Gastroesophageal sphincter (tissue), 4 donors: ENCODE data around the gene ORM2. TPM values are rescaled to one million over a fixed set of nuclear protein-coding genes. Genes with fewer than 3 reads are reported as not detected.

ENCODE experiments used
- ATAC-seq: fragments of 150-250 bp; one replicate; pipeline ENCODE4 v1.9.1; 2016; ENCODE audit warnings: mild to moderate bottlenecking, moderate library complexity
- H3K27ac ChIP-seq, 4 donors: fragments of 200-600 bp; sonication (generic) in 3 of 4; 1 replicate in 3 of 4; 2 replicates in 1 of 4; pipeline ENCODE4 v1.5.1; 2016 to 2019
- H3K27me3 ChIP-seq: fragments of 200-600 bp; sonication (generic); one replicate; pipeline ENCODE4 v1.5.1; 2019
- H3K36me3 ChIP-seq, 2 donors: fragments of 200-600 bp; sonication (generic); one replicate each; pipeline ENCODE4 v1.5.1; 2019; ENCODE audit warnings: control low read depth in 1 of 2
- H3K4me1 ChIP-seq, 3 donors: fragments of 200-600 bp; sonication (generic); 1 replicate in 2 of 3; 2 replicates in 1 of 3; pipeline ENCODE4 v1.5.1; 2016 to 2019; ENCODE audit warnings: control low read depth in 2 of 3
- H3K4me3 ChIP-seq, 2 donors: fragments of 200-600 bp; sonication (generic); one replicate each; pipeline ENCODE4 v1.5.1; 2019; ENCODE audit warnings: mild to moderate bottlenecking in 1 of 2, moderate library complexity in 1 of 2
- H3K9me3 ChIP-seq, 3 donors: fragments of 200-600 bp; sonication (generic); one replicate each; pipeline ENCODE4 v1.5.1; 2017 to 2019; ENCODE audit warnings: control low read depth in 2 of 3
- CTCF ChIP-seq, 4 experiments: fragments of 200-600 bp in 2 of 4; fragments of 450-650 bp in 2 of 4; sonication (generic) in 1 of 4; IDR thresholded peaks; one replicate each; pipeline ENCODE4 v1.5.1; 2017 to 2019; ENCODE audit warnings: antibody characterized with exemption in 4 of 4, mild to moderate bottlenecking in 2 of 4, moderate library complexity in 2 of 4
- EP300 ChIP-seq: sonication (generic); formaldehyde crosslinking; IDR thresholded peaks from one replicate; pipeline ENCODE4 v1.6.1; 2017; ENCODE audit warnings: antibody characterized with exemption, mild to moderate bottlenecking
- POLR2A ChIP-seq, 2 donors: fragments of 450-650 bp; IDR thresholded peaks; one replicate each; pipeline ENCODE4 v1.6.1; 2017; ENCODE audit warnings: antibody characterized with exemption in 2 of 2, mild to moderate bottlenecking in 2 of 2, moderate library complexity in 1 of 2
- POLR2AphosphoS5 ChIP-seq: sonication (generic); formaldehyde crosslinking; IDR thresholded peaks from one replicate; pipeline ENCODE4 v1.6.1; 2017; ENCODE audit warnings: antibody characterized with exemption
- WGBS, 2 donors: methylation state at CpG; one replicate each; pipeline ENCODE4 v1.1.5; 2018; ENCODE audit warnings: low coverage in 1 of 2; 5-methylcytosine and 5-hydroxymethylcytosine counted together
- total RNA-seq, 4 donors: library from RNA; depleted of rRNA; stranded (reverse); fragments of >200 nt; gene quantifications; one replicate each; pipeline ENCODE4 v1.1.0, GENCODE V29; 2016

Gene ORM2
- total RNA-seq, 4 donors from 2014 or later = not detected

DNA sequence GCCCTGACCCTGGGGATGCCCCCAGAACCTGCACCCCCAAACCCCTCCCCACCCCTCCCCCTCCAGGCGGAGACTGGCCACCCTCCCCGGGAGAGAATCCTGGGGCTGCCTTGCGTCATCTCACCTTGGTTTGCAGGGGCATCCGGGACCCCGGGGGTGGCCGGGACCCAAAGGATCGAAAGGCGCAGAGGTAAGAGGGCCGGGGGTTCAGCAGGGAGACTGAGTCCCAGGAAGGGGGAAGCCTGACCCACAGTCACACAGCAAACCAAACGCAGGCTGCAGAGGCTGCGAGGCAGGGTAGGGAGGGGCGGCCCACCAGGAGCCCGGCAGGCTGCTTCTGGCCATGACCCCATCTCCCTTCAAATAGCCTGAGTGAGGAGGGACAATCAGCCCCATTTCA is 40.6 kb upstream of the ORM2 start:
- H3K36me3 ChIP-seq = peaks cover 0 to 7% of the 10 kb centered on the region in 2 donors
- TF ChIP-seq POLR2A (IDR thresholded peaks at IDR 0.05) = no peak
- TF ChIP-seq CTCF (IDR thresholded peaks at IDR 0.05) = no peak
- TF ChIP-seq POLR2AphosphoS5 = no peak
- TF ChIP-seq EP300 = no peak
- no peaks in the 10 kb centered on the region for H3K9me3 ChIP-seq
- no peak for ATAC-seq
- WGBS, 2 donors = 84 to 87% methylated on average over 3 of the region's 13 CpGs
- H3K27ac ChIP-seq = no peak overlapping the region
- no peaks in the 10 kb centered on the region for H3K4me1 ChIP-seq
- no peak overlapping the region for H3K4me3 ChIP-seq
- H3K27me3 ChIP-seq = no peaks in the 10 kb centered on the region

DNA sequence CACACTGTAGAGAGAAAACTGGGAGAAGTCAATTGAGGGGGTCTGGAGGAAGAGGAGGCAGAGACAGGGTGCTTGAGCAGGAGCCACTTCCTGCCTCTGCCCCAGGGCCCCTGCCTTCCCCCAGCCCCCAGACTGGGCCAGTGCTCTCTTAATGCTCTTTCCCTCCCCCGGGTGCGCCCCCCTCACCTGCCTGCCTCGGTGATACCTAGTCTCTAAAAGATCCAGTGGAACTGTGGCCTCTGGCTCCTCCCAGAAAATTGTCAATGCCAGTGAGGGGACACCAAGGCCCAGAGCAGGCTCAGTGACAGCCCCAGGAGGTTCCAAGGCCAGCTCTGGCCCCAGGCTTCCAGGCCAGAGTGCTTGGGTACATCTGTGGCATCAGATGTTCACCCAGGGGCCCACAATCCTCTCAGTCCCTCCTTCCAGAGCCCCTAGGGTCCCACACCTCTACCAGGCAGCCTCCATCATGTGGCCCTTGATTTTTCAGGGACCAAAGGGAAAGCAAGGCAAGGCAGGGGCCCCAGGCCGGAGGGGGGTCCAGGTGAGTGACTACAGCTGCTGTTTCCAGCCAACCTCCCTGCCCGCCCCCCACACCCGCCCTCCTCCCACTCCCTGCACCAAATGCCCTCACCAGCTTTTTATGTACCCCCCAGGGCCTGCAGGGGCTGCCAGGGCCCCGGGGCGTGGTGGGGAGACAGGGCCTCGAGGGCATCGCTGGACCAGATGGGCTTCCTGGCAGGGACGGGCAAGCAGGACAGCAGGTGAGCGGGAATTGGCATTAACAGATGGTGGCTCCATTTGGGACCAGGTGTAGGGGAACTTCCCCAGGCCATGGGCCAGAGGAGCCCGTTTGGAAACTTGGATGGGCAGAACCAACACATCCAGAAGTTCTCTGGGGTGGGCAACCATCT is 39.8 kb upstream of the ORM2 start:
- Histone ChIP-seq H3K4me3 (no peak overlapping the region), H3K4me1 (no peaks in the 10 kb centered on the region), H3K9me3 (peaks cover 0 to 7% (median 0%) of the 10 kb centered on the region in 3 donors), H3K36me3 (peaks cover 0 to 12% of the 10 kb centered on the region in 2 donors), H3K27ac (no peak overlapping the region), H3K27me3 (no peaks in the 10 kb centered on the region)
- 83 to 94% methylated on average over 1 to 3 of the region's 13 CpGs for WGBS, 2 donors
- no peak for ATAC-seq
- no peak for TF ChIP-seq EP300
- no peak for TF ChIP-seq POLR2A (IDR thresholded peaks at IDR 0.05)
- TF ChIP-seq POLR2AphosphoS5 = no peak
- TF ChIP-seq CTCF (IDR thresholded peaks at IDR 0.05) = no peak

DNA sequence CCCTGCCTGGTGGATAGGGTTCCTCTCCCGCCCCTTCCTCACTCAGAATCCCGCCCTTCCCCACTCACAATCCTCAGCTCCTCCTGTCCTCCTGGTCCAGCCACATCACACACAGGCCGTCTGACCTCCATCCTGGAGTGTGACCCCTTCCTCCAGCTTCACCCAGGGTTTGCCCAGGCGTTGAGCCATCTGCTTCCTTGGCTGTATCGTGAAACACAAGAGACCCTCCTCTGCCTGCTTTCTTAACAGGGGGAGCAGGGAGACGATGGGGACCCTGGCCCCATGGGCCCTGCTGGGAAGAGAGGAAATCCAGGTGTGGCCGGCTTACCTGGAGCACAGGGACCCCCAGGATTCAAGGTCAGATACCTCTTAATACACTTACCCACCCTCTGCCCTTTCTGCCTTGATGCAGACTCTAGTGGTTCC is 39.1 kb upstream of the ORM2 start:
- no peaks in the 10 kb centered on the region for H3K27me3 ChIP-seq
- peaks cover 0 to 14% (median 0%) of the 10 kb centered on the region in 3 donors for H3K9me3 ChIP-seq
- H3K36me3 ChIP-seq = peaks cover 0 to 19% of the 10 kb centered on the region in 2 donors
- no peak overlapping the region for H3K27ac ChIP-seq
- H3K4me1 ChIP-seq = no peaks in the 10 kb centered on the region
- H3K4me3 ChIP-seq = no peak overlapping the region
- peak; percentile 15 for ATAC-seq
- TF ChIP-seq EP300 (no peak), POLR2A (IDR thresholded peaks at IDR 0.05) (no peak), POLR2AphosphoS5 (no peak), CTCF (IDR thresholded peaks at IDR 0.05) (no peak)
- WGBS, 2 donors = 50 to 80% methylated on average over 1 to 2 of the region's 7 CpGs

- ATAC-seq = peak; percentile 57
- TF ChIP-seq CTCF (IDR thresholded peaks at IDR 0.05) = peak in 3 of 4 experiments; percentile 86 to 98 (median 92)
- no peak for TF ChIP-seq POLR2AphosphoS5
- no peaks in the 10 kb centered on the region for H3K27me3 ChIP-seq
- H3K36me3 ChIP-seq = peaks cover 0 to 22% of the 10 kb centered on the region in 2 donors
- no peaks in the 10 kb centered on the region for H3K4me1 ChIP-seq
- H3K4me3 ChIP-seq = no peak overlapping the region
- 25% methylated on average over 9 of the region's 12 CpGs; no CpG with 5 or more reads in 1 of the 2 donors for WGBS, 2 donors
- peaks cover 0 to 17% (median 0%) of the 10 kb centered on the region in 3 donors for H3K9me3 ChIP-seq
- no peak overlapping the region for H3K27ac ChIP-seq
These were observed 38.6 kb upstream of the ORM2 start for GRCh38 chr9:114291064-114291474.
